Measurements from ENCODE around the gene WDR33. TPM values are rescaled to one million over a fixed set of nuclear protein-coding genes. Genes with fewer than 3 reads are reported as not detected.

The WDR33 gene
- total and polyA plus RNA-seq, 2 donors from 2014 or later: 19.8 to 60.2 TPM

DNA sequence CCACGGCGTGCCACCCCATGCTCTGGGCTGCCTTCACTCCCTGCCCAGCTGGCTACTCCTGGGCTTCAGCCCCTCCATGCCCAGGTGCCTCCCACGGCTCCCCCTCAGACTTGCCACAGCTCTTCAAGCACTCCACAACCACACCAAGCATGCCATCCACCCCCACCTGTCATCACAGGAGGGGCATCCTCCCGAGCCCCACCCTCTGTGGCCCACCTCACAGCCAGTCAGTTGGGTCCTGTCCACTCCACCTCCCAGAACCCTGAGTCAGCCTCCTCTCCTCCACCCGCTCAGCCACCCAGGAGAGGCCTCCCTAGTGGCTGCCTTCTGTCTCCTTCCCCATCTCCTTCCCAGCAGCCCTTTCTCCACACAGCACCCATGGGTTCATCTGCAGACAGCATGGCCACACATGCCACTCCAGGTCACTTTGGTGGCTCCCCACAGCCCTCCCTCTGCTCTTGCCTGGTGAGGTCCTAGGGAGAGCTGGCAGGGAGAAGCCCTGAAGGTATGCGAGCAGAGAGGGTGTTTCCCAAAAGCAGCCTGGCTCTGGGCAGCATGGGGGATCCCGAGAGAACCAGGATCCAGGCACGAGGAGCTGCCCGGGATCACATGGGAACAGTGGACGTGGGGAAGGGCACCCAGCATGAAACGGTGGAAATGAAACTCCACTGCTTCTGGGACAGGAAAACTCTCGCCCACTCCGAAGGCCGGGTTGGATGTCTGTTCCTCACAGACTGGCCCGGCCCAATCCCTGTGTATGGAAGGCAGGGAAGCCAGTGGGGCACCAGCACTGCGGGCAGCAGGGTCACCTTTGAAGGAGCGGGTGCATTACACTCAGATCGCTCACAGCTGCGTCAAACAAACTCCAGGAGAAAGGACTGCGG, 138.4 kb downstream of the WDR33 start:
- no peak for FAIRE-seq

DNA sequence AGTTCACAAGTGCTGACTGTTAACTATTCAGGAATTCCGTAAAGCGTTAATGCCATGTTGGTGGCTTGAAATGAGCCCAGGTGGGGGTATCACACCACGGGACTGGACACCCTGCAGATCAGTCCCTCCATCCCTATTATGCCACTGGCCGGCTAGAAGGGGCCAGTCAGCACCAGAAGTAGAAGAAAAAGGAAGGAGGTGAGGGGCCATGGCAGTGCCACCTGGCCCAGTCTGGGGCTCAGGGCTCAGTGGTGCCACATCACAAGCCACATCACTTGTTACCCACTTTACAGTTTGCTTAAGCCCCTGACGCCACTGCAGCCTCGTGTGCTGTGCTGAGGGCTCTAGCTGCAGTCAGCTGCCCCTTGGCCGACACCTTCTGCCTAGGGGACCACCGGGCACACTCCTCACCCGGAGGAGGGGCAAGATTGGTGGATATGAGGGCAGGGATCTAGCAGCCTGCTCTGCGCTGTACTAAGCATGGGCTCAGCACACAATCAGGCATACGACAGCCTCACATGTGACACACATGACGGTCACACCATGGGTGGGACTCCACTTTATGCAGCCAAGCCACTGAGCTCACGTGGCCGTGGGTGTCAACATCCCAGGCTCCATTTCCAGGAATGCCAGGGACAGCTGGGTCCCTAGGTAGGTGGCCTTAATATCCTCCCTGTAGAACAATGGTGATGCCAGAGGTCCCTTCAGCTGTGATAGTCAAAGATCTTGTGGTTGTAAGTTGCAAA, 139.2 kb downstream of the WDR33 start:
- Histone ChIP-seq H3K36me3 (ENCODE audit: control insufficient read depth in 2 of 3, insufficient read depth in 3 of 3, low read length in 3 of 3) (no peaks in the 10 kb centered on the region), H3K27ac (ENCODE audit: low read depth in 2 of 2, low read length in 2 of 2) (no peak overlapping the region), H3K9me3 (ENCODE audit: control insufficient read depth in 2 of 3, insufficient read depth in 1 of 3, low read length in 3 of 3) (no peaks in the 10 kb centered on the region), H3K9ac (ENCODE audit: low read length in 3 of 3) (no peak overlapping the region), H3K27me3 (ENCODE audit: control insufficient read depth, insufficient read depth, low read length) (peaks cover under 1% of the 10 kb centered on the region), H3K4me3 (ENCODE audit: low read length in 3 of 3) (no peak overlapping the region), H3K4me1 (ENCODE audit: control insufficient read depth in 2 of 3, insufficient read depth in 2 of 3, low read depth in 1 of 3, low read length in 3 of 3) (peaks cover 0 to 12% (median 0%) of the 10 kb centered on the region in 3 donors)
- intact Hi-C loops (cut with DNase I): no loop called here
- TF ChIP-seq, protein P1, sequence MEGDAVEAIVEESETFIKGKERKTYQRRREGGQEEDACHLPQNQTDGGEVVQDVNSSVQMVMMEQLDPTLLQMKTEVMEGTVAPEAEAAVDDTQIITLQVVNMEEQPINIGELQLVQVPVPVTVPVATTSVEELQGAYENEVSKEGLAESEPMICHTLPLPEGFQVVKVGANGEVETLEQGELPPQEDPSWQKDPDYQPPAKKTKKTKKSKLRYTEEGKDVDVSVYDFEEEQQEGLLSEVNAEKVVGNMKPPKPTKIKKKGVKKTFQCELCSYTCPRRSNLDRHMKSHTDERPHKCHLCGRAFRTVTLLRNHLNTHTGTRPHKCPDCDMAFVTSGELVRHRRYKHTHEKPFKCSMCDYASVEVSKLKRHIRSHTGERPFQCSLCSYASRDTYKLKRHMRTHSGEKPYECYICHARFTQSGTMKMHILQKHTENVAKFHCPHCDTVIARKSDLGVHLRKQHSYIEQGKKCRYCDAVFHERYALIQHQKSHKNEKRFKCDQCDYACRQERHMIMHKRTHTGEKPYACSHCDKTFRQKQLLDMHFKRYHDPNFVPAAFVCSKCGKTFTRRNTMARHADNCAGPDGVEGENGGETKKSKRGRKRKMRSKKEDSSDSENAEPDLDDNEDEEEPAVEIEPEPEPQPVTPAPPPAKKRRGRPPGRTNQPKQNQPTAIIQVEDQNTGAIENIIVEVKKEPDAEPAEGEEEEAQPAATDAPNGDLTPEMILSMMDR (IDR thresholded peaks at IDR 0.05; ENCODE audit: borderline replicate concordance, extremely low read depth, insufficient read depth): no peak
- FAIRE-seq (no peak), DNase-seq (peak in 2 of 5 donors; percentile 25 to 70)

More for the DNA sequence above, 138.4 kb downstream of the WDR33 start:
- Histone ChIP-seq H3K36me3 (ENCODE audit: control insufficient read depth in 2 of 3, insufficient read depth in 3 of 3, low read length in 3 of 3) (no peaks in the 10 kb centered on the region), H3K9ac (ENCODE audit: low read length in 3 of 3) (no peak overlapping the region), H3K9me3 (ENCODE audit: control insufficient read depth in 2 of 3, insufficient read depth in 1 of 3, low read length in 3 of 3) (no peaks in the 10 kb centered on the region), H3K4me1 (ENCODE audit: control insufficient read depth in 2 of 3, insufficient read depth in 2 of 3, low read depth in 1 of 3, low read length in 3 of 3) (peaks cover 0 to 15% (median 0%) of the 10 kb centered on the region in 3 donors), H3K27me3 (ENCODE audit: control insufficient read depth, insufficient read depth, low read length) (peaks cover 5% of the 10 kb centered on the region), H3K4me3 (ENCODE audit: low read length in 3 of 3) (peak overlapping the region in 2 of 3 donors; percentile 12 to 58), H3K27ac (ENCODE audit: low read depth in 2 of 2, low read length in 2 of 2) (peak overlapping the region; percentile 34 to 54)
- TF ChIP-seq, protein P1 (IDR thresholded peaks at IDR 0.05; ENCODE audit: borderline replicate concordance, extremely low read depth, insufficient read depth): no peak
- intact Hi-C loops (cut with DNase I): no loop called here
- peak in 2 of 5 donors; percentile 47 to 65 for DNase-seq

DNA sequence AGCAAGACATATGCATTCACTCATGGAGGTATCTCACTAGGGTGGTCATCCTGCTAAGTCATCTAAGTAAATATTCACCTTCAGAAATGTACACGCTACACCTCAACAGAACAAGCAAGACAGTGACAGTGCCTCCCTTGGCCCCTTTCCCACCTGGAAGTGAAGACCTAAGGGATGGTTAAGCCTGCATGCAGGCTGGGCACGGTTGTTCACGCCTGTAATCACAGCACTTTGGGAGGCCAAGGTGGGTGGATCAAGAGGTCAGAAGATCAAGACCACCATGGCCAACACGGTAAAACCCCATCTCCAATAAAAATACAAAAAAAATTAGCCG, 140.0 kb downstream of the WDR33 start:
- TF ChIP-seq, protein P1 (IDR thresholded peaks at IDR 0.05; ENCODE audit: borderline replicate concordance, extremely low read depth, insufficient read depth): no peak
- no peak overlapping the region for H3K9ac ChIP-seq (ENCODE audit: low read length in 3 of 3)
- H3K4me1 ChIP-seq (ENCODE audit: control insufficient read depth in 2 of 3, insufficient read depth in 2 of 3, low read depth in 1 of 3, low read length in 3 of 3): peaks cover 0 to 9% (median 0%) of the 10 kb centered on the region in 3 donors
- no peak for FAIRE-seq
- H3K27ac ChIP-seq (ENCODE audit: low read depth in 2 of 2, low read length in 2 of 2): no peak overlapping the region
- H3K27me3 ChIP-seq (ENCODE audit: control insufficient read depth, insufficient read depth, low read length): no peaks in the 10 kb centered on the region
- no peaks in the 10 kb centered on the region for H3K9me3 ChIP-seq (ENCODE audit: control insufficient read depth in 2 of 3, insufficient read depth in 1 of 3, low read length in 3 of 3)
- H3K4me3 ChIP-seq (ENCODE audit: low read length in 3 of 3): no peak overlapping the region
- DNase-seq: no peak
- no peaks in the 10 kb centered on the region for H3K36me3 ChIP-seq (ENCODE audit: control insufficient read depth in 2 of 3, insufficient read depth in 3 of 3, low read length in 3 of 3)
- intact Hi-C loops (cut with DNase I): no loop called here
